ENCODE results near the gene MAD2L2.

MAD2L2 gene

GRCh38 chr1:11680270-11681070 lies 478 bp downstream of the MAD2L2 start:
- no peak for DNase-seq

GRCh38 chr1:11678442-11678841 lies 2.5 kb downstream of the MAD2L2 start:
- no peak for DNase-seq

GRCh38 chr1:11676386-11677103 lies 4.4 kb downstream of the MAD2L2 start:
- no peak for DNase-seq

GRCh38 chr1:11675325-11675724 lies 5.6 kb downstream of the MAD2L2 start:
- DNase-seq, result no peak

- DNase-seq, result no peak
Observed at GRCh38 chr1:11674488-11674887, 6.5 kb downstream of the MAD2L2 start.

GRCh38 chr1:11673089-11673769 lies 7.7 kb downstream of the MAD2L2 start:
- DNase-seq, result no peak

- DNase-seq, result no peak
Observed at GRCh38 chr1:11671544-11672286, 9.2 kb downstream of the MAD2L2 start.

- DNase-seq, result no peak
Observed at GRCh38 chr1:11671205-11671543, 9.8 kb downstream of the MAD2L2 start.

- no peak for DNase-seq
Observed at GRCh38 chr1:11670747-11671146, 10.2 kb downstream of the MAD2L2 start.

- no peak for DNase-seq
Observed at GRCh38 chr1:11668516-11668915, 12.4 kb downstream of the MAD2L2 start.

GRCh38 chr1:11664336-11665065 lies 16.4 kb downstream of the MAD2L2 start:
- DNase-seq, result no peak

- DNase-seq, result no peak
Observed at GRCh38 chr1:11661103-11661502, 19.8 kb downstream of the MAD2L2 start.

GRCh38 chr1:11659748-11660147 lies 21.2 kb downstream of the MAD2L2 start:
- DNase-seq, result no peak

GRCh38 chr1:11658542-11658941 lies 22.4 kb downstream of the MAD2L2 start:
- DNase-seq, result no peak

GRCh38 chr1:11657654-11658053 lies 23.3 kb downstream of the MAD2L2 start:
- DNase-seq, result no peak

- no peak for DNase-seq
Observed at GRCh38 chr1:11654939-11655808, 25.8 kb downstream of the MAD2L2 start.

GRCh38 chr1:11654137-11654938 lies 26.6 kb downstream of the MAD2L2 start, which contains the start of the genes FBXO2 and FBXO44:
Gene FBXO2 (minus strand): TSS chr1:11654429. CDS start chr1:11654340, 89 bp downstream.
Gene FBXO44 (plus strand): TSS chr1:11654877. CDS start chr1:11655836, 959 bp downstream.
- no peak for DNase-seq

GRCh38 chr1:11653861-11654136 lies 27.1 kb downstream of the MAD2L2 start:
- DNase-seq, result no peak

- DNase-seq, result no peak
Observed at GRCh38 chr1:11653101-11653860, 27.7 kb downstream of the MAD2L2 start.
